ENCODE measurements around the gene HYCC1. TPM values are rescaled to one million over a fixed set of nuclear protein-coding genes. Genes with fewer than 3 reads are reported as not detected.

HYCC1 gene
- total RNA-seq, 2 experiments from 2014 or later, result 12.4 to 13.1 TPM

DNA sequence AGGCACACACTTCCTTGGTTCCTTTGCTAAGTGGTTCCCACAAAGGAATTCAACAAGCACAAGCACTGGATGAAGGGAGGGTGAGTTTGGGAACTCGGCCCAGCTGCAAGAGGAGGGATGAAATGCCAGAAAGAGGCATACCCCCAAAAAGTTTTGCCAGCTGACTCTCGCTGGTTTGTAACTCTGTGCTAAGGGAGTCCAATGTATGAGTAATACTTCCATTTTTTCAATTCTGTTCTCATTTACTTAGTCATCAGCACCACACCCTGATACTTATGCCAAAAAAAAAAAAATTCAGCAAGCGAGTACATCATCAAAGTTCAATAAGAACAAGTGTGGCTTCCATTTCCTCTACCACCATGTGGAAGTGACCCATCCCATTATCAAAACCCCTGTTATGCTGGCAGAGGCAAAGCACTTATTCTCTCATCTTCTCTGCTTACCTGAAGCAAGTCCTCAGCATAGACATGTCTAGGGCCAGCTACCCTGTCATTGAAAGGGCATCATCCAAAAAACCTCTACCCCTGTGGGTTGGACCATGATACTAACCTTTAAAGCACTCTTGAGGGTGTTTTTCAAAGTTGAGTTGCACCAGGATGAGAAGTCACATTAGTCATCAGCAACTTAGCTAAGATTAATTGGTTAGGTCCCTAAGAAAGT is 6.9 kb upstream of the HYCC1 start:
- Histone ChIP-seq H3K9me3 (ENCODE audit: control insufficient read depth in 1 of 2, insufficient read depth in 1 of 2, low read length in 2 of 2) (no peaks in the 10 kb centered on the region), H3K27ac (ENCODE audit: low read depth in 1 of 2, low read length in 2 of 2) (no peak overlapping the region), H3K4me1 (ENCODE audit: insufficient read depth, low read length) (peaks cover 15% of the 10 kb centered on the region), H3K36me3 (ENCODE audit: insufficient read depth, low read length) (no peaks in the 10 kb centered on the region), H3K4me3 (ENCODE audit: low read length) (no peak overlapping the region), H3K27me3 (ENCODE audit: control insufficient read depth in 1 of 2, insufficient read depth in 2 of 2, low read length in 2 of 2) (no peaks in the 10 kb centered on the region)
- Mint-ChIP-seq H3K9me3 (no peaks in the 10 kb centered on the region), H3K27me3 (no peaks in the 10 kb centered on the region), H3K36me3 (ENCODE audit: low read depth) (no peaks in the 10 kb centered on the region), H3K4me3 (no peak overlapping the region), H3K27ac (no peak overlapping the region), H3K4me1 (ENCODE audit: low read depth) (peaks cover 18% of the 10 kb centered on the region)
- POLR2A ChIA-PET, result no interaction called here
- CTCF ChIA-PET, result interaction anchor here (1.9 kb wide), 1 partner anchor 34 kb away, joined by 6 read pairs; no protein-coding TSS in a partner anchor
- peak in 3 of 14 experiments; percentile 27 to 53 (median 30) for DNase-seq
- ATAC-seq (ENCODE audit: poor library complexity), result peak; percentile 61
- TF ChIP-seq, protein P1, sequence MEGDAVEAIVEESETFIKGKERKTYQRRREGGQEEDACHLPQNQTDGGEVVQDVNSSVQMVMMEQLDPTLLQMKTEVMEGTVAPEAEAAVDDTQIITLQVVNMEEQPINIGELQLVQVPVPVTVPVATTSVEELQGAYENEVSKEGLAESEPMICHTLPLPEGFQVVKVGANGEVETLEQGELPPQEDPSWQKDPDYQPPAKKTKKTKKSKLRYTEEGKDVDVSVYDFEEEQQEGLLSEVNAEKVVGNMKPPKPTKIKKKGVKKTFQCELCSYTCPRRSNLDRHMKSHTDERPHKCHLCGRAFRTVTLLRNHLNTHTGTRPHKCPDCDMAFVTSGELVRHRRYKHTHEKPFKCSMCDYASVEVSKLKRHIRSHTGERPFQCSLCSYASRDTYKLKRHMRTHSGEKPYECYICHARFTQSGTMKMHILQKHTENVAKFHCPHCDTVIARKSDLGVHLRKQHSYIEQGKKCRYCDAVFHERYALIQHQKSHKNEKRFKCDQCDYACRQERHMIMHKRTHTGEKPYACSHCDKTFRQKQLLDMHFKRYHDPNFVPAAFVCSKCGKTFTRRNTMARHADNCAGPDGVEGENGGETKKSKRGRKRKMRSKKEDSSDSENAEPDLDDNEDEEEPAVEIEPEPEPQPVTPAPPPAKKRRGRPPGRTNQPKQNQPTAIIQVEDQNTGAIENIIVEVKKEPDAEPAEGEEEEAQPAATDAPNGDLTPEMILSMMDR (IDR thresholded peaks at IDR 0.05), result no peak
- intact Hi-C loops (cut with DNase I, micrococcal nuclease), result no loop called here

DNA sequence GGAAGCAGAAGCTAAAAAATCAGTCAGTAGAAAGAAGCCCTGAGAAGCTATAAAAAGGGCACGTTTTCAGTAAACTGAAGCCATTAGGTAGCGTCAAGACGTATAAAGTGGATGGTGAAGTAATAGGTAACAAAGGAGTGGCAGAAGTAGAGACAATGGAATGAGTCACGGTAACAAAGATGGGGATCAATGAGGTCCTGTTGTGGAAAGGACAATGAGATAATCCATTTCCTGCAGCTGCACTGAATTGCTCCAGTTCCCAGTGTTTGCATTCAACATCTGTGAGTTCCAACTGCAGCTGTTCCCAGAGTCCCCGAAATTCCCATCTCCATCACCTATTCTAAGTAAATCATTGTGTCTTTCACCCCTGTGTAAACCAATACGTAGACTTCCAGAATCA is 4.8 kb upstream of the HYCC1 start:
- no peak overlapping the region for H3K4me3 Mint-ChIP-seq
- H3K27me3 Mint-ChIP-seq, result no peaks in the 10 kb centered on the region
- ChIA-PET POLR2A (no interaction called here), CTCF (interaction anchor here (0.6 kb wide), 1 partner anchor 114 kb away, joined by 3 read pairs; no protein-coding TSS in a partner anchor)
- Histone ChIP-seq H3K4me1 (ENCODE audit: insufficient read depth, low read length) (peaks cover 18% of the 10 kb centered on the region), H3K9me3 (ENCODE audit: control insufficient read depth in 1 of 2, insufficient read depth in 1 of 2, low read length in 2 of 2) (no peaks in the 10 kb centered on the region), H3K27me3 (ENCODE audit: control insufficient read depth in 1 of 2, insufficient read depth in 2 of 2, low read length in 2 of 2) (no peaks in the 10 kb centered on the region), H3K27ac (ENCODE audit: low read depth in 1 of 2, low read length in 2 of 2) (no peak overlapping the region), H3K4me3 (ENCODE audit: low read length) (no peak overlapping the region), H3K36me3 (ENCODE audit: insufficient read depth, low read length) (no peaks in the 10 kb centered on the region)
- TF ChIP-seq, protein P1 (IDR thresholded peaks at IDR 0.05), result no peak
- H3K4me1 Mint-ChIP-seq (ENCODE audit: low read depth), result peaks cover 32% of the 10 kb centered on the region
- peaks cover 4% of the 10 kb centered on the region for H3K36me3 Mint-ChIP-seq (ENCODE audit: low read depth)
- H3K27ac Mint-ChIP-seq, result no peak overlapping the region
- intact Hi-C loops (cut with DNase I, micrococcal nuclease), result loop anchor here in 1 of 2 experiments (5.0 to 10.0 kb wide), 5 partner anchors 279 to 1594 kb away; partner anchors contain the start of genes CCDC126, IGF2BP3, MALSU1 and PALS2
- DNase-seq (no peak), ATAC-seq (ENCODE audit: poor library complexity) (no peak)
- no peaks in the 10 kb centered on the region for H3K9me3 Mint-ChIP-seq

DNA sequence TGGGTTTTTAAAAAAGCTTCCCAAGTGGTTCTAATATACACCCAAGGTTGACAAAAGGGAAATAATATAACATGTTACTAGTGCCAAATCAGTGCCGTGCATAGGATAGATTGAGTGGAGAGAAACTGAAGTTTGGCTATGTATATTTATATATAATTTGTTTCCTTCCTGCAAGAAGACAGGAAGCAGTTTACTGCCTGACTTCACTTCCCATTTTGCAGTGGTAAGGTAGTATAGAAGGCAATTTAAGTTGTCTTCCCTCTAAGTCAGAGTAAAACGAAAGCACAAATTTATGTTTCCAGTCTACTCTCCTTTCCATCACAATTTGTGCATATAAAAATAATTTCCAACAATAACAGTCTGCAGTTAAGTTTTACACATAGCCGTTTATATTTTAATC is 3.4 kb upstream of the HYCC1 start:
- Mint-ChIP-seq H3K27ac (no peak overlapping the region), H3K4me1 (ENCODE audit: low read depth) (peaks cover 33% of the 10 kb centered on the region), H3K27me3 (no peaks in the 10 kb centered on the region), H3K4me3 (no peak overlapping the region), H3K36me3 (ENCODE audit: low read depth) (peaks cover 5% of the 10 kb centered on the region), H3K9me3 (no peaks in the 10 kb centered on the region)
- Histone ChIP-seq H3K27ac (ENCODE audit: low read depth in 1 of 2, low read length in 2 of 2) (no peak overlapping the region), H3K4me1 (ENCODE audit: insufficient read depth, low read length) (peaks cover 27% of the 10 kb centered on the region), H3K4me3 (ENCODE audit: low read length) (no peak overlapping the region), H3K27me3 (ENCODE audit: control insufficient read depth in 1 of 2, insufficient read depth in 2 of 2, low read length in 2 of 2) (no peaks in the 10 kb centered on the region), H3K36me3 (ENCODE audit: insufficient read depth, low read length) (no peaks in the 10 kb centered on the region), H3K9me3 (ENCODE audit: control insufficient read depth in 1 of 2, insufficient read depth in 1 of 2, low read length in 2 of 2) (no peaks in the 10 kb centered on the region)
- DNase-seq (no peak), ATAC-seq (ENCODE audit: poor library complexity) (no peak)
- TF ChIP-seq, protein P1 (IDR thresholded peaks at IDR 0.05), result no peak
- ChIA-PET CTCF (no interaction called here), POLR2A (interaction anchor here (0.5 to 1.2 kb wide), 2 partner anchors 93 to 161 kb away, joined by 3 read pairs; no protein-coding TSS in a partner anchor)
- intact Hi-C loops (cut with DNase I, micrococcal nuclease), result loop anchor here in 1 of 2 experiments (5.0 to 10.0 kb wide), 5 partner anchors 280 to 1593 kb away; partner anchors contain the start of genes CCDC126, IGF2BP3, MALSU1 and PALS2
